GM19468 (cell line): ENCODE results near the gene RGS6.

Experiments
- ATAC-seq: cut with Tn5 transposase; IDR thresholded peaks from one replicate; pipeline ENCODE4 v1.9.1; 2021; ENCODE audit warnings: mild to moderate bottlenecking, moderate library complexity, moderate number of reproducible peaks; ENCODE audit not compliant: unreplicated experiment; ENCODE audit errors: extremely low read depth

The RGS6 gene

DNA sequence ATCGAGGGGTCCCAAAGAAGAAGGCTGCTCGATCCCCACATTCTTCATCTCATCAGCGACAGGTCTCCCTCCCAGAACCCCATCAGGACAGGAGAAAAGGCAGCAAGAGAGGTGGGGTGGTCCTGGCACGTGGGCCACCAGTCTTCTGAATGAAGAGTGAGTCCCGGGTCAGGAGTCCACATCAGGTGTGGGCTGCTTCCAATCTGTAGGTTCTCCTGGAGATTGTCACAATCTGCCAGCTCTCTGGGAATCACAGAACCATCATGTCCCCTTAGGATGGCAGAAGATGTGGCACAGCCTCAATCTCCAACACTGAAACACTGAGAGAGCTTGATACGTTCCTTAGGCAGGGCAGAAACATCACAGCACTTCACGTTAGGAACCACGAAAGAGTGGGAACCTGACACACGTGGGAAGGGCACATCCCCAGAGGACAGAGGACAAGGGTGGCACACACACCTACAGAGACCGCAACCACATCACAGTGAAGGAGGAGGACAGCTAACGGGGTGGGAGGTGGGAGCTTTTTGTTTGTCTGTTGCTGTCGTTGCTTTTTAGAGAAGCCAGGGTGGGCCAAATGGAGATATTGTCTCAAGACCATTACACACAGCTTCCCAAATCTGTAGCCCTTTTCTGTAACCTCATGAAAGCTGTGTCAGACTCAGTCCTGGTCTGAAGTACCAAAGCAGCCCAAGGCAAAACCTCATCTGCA lies 677.1 kb downstream of the RGS6 start:
- no peak for ATAC-seq

GRCh38 chr14:72610096-72610830 lies 678.0 kb downstream of the RGS6 start:
- no peak for ATAC-seq

DNA sequence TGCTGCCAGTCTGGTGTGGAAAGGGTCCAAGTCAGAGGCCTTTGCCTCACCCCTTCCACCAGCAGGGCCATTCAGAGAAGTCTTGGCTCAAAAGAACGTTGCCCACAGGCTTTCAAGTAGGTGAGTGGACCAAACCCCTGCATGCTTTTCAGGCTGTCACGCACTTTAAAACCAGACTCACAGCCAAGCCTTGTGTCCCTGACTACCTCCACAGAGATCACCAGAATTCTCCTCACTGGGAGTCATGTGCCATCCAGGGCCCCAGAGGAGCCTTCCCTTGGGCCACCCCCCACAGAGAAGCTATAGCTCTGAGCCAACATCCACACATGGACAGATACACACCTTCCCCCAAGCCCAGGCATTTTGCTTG lies 678.6 kb downstream of the RGS6 start:
- no peak for ATAC-seq

- no peak for ATAC-seq
Observed at GRCh38 chr14:72611506-72611905, 679.3 kb downstream of the RGS6 start.

DNA sequence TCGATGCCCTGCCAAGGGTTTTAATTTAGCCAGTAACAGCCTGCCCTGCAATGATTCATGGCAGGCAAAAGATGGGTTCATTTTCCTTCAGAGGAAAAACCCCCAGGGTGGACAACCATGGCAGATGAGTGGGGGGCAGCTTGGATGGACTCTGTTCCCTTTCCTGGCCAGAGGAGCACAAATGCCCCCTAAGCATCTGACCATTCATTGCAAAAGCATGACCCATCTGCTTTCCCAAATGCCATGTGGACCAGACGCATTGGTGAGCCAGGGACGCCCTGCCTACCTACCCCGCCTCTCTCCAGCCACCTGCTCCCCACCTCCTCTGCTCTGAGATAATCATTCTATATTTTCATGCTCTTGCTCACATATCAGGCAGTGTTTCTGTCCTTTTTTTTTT lies 679.8 kb downstream of the RGS6 start:
- ATAC-seq, result no peak

DNA sequence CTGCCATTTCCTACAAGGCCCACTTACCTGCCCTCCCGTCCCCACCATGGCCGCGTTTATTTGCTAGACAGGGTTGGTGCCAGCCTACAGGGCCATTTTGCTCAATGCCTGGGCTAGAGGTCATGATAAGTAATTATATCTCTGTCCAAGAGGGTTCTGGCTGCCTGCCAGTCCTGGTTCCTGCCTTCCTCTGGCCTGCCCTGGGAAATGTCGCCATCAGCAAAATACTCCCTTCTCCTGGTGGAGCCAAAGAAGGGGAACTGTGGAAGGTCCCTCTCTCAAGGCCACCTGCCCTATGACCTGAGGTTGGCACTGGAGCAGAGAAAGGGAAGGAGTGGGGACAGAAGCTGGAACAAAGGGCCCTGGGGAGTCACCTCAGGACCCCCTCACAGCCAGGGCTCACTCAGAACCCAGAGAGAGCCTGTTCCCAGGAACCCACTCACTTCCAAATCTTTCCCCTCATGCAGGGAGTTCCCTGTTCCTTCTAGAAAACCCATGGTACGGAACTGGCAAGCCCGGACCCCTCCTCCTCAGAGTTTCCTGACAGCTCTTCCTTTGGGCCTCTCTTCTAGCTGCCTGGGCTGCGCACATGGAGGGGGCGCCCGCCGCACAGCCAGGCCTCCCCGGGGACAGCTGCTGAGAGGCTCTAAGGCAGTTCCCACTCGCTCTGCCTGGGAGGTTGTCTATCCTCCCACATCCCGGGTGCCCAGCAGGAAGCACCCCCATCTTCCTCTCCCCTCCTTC lies 681.2 kb downstream of the RGS6 start:
- no peak for ATAC-seq

DNA sequence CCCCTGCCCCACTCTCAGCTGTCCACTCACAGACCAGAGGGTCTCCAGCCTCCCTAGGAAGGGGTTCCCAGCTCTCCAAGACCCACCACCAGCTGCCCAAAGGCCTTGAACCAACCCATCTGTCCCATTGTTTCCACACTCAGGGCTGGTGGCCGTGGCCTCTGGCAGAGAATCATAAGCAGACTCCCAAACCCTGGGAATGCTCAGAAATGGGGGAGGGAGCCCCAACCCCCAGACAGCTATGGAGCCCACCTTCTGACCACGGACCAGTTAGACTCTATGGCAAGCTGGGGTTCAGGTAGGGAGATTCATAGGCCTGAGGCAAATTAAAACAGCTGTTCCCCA lies 681.7 kb downstream of the RGS6 start:
- no peak for ATAC-seq

DNA sequence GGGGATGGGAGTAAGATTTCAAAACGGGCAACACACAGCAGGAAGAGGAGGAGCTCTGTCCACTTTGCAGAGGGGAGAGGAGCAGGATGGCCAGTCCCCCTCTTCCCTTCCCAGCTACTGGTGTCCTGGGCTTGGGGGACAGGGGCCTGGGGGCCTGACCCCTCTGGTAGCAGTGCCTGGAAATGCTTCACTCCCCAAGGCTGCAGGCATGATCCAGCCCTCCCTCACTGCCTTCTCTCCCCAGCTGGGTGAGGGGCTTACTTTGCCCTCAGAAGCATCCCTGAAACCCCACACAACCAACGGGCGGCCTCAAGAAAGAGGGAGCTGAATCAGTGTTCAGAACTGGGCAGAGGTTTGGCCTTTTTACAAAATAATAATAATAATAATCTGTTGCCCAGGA lies 682.1 kb downstream of the RGS6 start:
- ATAC-seq, result no peak

DNA sequence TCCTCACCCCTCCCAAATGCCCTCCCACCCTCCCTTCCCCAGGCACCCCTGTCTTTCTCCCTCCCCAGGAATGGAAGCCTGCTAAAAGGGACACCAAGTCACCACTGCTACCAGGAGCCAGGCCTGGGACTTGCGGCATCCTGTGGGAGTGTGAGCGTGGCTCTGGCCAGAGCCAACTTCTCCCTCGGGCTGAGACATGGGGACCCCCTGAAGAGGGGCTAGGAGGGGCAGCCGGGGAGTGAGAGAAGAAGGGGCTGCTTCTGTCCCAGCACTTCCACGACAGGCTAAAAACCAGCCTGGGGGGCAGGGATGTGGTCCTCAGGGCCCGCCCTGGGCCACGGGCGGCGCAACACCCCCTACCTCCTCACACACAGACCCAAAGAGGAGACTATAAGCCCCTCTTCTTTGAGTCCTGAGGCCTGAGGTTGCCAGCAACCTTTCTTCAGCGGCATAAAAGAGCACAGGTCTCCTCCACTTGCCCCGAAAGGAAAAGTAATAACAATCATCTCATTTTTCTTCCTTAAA lies 682.7 kb downstream of the RGS6 start:
- ATAC-seq, result no peak

- no peak for ATAC-seq
Observed at GRCh38 chr14:72615451-72616121, 683.4 kb downstream of the RGS6 start.
